ENCODE results near the gene MACROD2.

GRCh38 chr20:14984768-14985622 lies 989.7 kb downstream of the MACROD2 start:
- TF ChIP-seq EZH2 (IDR thresholded peaks at IDR 0.05; ENCODE audit: insufficient read depth, low read length) (no peak), CTCF (IDR thresholded peaks at IDR 0.05; ENCODE audit: insufficient read depth, low read depth, low read length) (no peak)
